ENCODE results near the gene CNKSR2.

CNKSR2 gene

DNA sequence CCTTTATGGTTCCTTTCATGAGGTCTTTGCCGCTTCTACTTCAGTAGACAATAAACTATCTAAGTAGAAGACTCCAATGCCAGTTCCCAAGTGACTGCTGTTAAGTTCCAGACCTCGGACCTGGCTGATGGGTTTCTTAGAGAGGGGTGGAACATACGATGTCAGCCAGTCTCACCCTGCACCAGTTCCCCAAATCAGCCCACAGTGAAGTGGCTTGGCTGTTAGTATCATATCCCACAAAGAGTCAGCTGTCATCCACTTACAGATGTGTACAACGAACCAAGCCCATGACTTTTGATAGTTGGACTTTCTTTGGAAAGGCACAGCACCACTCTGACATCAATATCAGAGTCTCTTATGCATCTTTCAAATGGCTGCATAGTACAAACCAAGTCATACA lies 292.0 kb downstream of the CNKSR2 start:
- Histone ChIP-seq H3K4me1 (ENCODE audit: insufficient read depth, low read length) (no peaks in the 10 kb centered on the region), H3K9ac (ENCODE audit: low read depth, low read length) (no peak overlapping the region), H3K36me3 (ENCODE audit: insufficient read depth, low read length) (no peaks in the 10 kb centered on the region), H3K27me3 (ENCODE audit: insufficient read depth, low read length) (no peaks in the 10 kb centered on the region), H3K27ac (ENCODE audit: low read depth, low read length) (no peak overlapping the region), H3K9me3 (ENCODE audit: insufficient read depth, low read depth, low read length) (no peaks in the 10 kb centered on the region), H3K4me3 (ENCODE audit: low read length) (no peak overlapping the region)
- WGBS, result 95% methylated on average over 4 of the region's 4 CpGs

DNA sequence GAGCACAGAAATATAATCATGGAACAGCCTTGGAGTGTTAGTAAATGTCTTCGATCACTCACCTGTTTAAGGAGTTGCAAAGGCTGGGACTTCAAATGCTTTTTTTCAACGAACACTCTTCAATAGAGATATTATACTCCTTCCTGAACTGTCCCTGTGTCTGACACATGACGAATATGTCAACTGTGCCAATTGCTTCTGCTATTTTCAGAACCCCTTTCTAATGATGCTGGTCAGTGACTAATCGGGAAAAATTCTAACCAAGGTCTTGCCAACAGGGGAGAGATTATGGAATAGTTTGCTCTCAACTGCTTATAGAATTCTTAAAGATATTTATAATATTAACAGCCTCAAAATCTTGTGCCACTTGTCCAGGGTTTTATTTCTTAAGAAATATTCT lies 292.5 kb downstream of the CNKSR2 start:
- Histone ChIP-seq H3K4me1 (ENCODE audit: insufficient read depth, low read length) (no peaks in the 10 kb centered on the region), H3K9ac (ENCODE audit: low read depth, low read length) (no peak overlapping the region), H3K36me3 (ENCODE audit: insufficient read depth, low read length) (no peaks in the 10 kb centered on the region), H3K9me3 (ENCODE audit: insufficient read depth, low read depth, low read length) (no peaks in the 10 kb centered on the region), H3K27me3 (ENCODE audit: insufficient read depth, low read length) (no peaks in the 10 kb centered on the region), H3K4me3 (ENCODE audit: low read length) (no peak overlapping the region), H3K27ac (ENCODE audit: low read depth, low read length) (no peak overlapping the region)
- WGBS, result 91% methylated on average over 3 of the region's 4 CpGs

DNA sequence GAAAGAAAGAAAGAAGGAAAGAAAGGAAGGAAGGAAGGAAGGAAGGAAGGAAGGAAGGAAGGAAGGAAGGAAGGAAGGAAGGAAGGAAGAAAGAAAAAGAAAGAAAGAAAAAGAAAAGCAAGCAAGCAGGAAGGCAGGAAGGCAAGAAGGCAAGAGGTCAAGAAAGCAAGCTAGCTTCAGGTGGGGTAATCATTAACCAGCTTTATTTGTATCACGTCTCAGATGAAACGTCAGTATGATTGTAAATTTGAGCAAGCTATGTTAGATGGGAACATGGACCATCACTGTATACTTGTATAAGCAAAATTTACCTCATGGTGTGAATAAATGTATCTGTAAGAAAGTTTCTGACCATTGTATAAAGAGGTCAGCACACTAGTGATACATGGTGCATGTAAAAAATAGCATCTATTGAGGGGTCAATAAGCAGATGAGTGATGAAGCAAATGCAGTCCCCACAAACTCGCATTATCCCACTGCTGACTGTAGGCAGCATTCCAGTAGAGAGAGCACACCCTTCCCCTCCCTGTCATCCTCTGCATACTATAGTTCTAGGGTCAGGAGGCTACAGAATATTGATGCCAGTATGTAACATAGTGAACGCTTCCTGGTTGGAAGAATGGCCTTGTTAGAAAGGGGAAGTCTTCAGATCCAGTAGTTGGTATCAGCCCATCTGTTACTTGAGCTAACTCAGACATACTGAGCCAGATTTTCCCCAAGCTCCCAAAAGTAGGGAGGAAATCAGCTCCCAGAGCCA lies 300.4 kb downstream of the CNKSR2 start:
- WGBS, result 92% methylated on average over 3 of the region's 4 CpGs
- Histone ChIP-seq H3K27me3 (ENCODE audit: insufficient read depth, low read length) (no peaks in the 10 kb centered on the region), H3K36me3 (ENCODE audit: insufficient read depth, low read length) (no peaks in the 10 kb centered on the region), H3K9me3 (ENCODE audit: insufficient read depth, low read depth, low read length) (no peaks in the 10 kb centered on the region), H3K4me1 (ENCODE audit: insufficient read depth, low read length) (no peaks in the 10 kb centered on the region), H3K4me3 (ENCODE audit: low read length) (no peak overlapping the region), H3K9ac (ENCODE audit: low read depth, low read length) (no peak overlapping the region), H3K27ac (ENCODE audit: low read depth, low read length) (no peak overlapping the region)

DNA sequence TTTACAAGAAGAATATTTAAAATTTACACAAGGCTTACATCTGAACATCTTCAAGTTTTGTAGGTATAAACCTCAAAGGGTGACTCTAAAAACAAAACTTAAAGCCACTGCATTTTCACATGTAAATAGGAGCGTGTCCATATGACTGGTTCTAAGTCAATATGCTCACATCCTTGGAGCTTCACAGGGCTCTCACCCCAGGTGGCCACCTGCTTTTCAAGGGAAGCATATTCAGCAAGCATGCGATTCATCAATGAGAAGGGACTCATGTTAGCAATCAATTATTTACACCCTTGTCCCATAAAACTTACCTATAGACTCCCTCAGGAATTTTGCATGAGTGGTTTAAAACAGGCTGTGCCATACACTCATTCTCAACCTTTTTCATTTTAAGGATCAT lies 301.7 kb downstream of the CNKSR2 start:
- Histone ChIP-seq H3K27ac (ENCODE audit: low read depth, low read length) (no peak overlapping the region), H3K4me3 (ENCODE audit: low read length) (no peak overlapping the region), H3K4me1 (ENCODE audit: insufficient read depth, low read length) (no peaks in the 10 kb centered on the region), H3K36me3 (ENCODE audit: insufficient read depth, low read length) (no peaks in the 10 kb centered on the region), H3K27me3 (ENCODE audit: insufficient read depth, low read length) (no peaks in the 10 kb centered on the region), H3K9me3 (ENCODE audit: insufficient read depth, low read depth, low read length) (no peaks in the 10 kb centered on the region), H3K9ac (ENCODE audit: low read depth, low read length) (no peak overlapping the region)
- 29% methylated on average over 2 of the region's 2 CpGs for whole genome bisulfite sequencing

DNA sequence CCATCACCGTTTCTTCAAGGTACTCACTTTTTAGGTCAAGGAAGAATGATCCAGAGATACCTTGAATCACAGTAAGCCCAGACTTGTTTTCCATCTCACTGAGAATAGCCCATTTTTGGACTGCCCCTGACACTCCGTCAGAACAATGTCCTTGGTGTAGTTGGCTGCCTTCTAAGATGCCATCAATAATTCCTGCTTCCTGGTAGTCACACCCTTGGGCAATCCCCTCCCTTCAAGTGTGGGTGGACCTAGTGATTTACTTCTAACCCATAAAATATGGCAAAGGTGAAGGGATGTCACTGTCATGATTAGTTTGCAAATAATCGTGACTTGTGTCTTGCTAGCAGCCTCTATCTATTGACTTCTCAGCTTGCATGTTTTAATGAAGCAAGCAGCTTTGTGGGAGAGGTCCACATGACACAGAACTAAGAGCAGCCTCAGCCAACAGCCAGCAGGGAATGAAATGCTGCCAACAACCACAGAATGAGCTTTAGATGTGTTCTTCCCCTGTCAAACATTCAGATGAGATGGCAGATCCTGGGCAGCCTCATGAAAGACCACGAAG lies 303.9 kb downstream of the CNKSR2 start:
- H3K4me1 ChIP-seq (ENCODE audit: insufficient read depth, low read length), result no peaks in the 10 kb centered on the region
- no peaks in the 10 kb centered on the region for H3K9me3 ChIP-seq (ENCODE audit: insufficient read depth, low read depth, low read length)
- WGBS, result 64% methylated on average over 4 of the region's 4 CpGs
- H3K36me3 ChIP-seq (ENCODE audit: insufficient read depth, low read length), result no peaks in the 10 kb centered on the region
- H3K27me3 ChIP-seq (ENCODE audit: insufficient read depth, low read length), result no peaks in the 10 kb centered on the region
- no peak overlapping the region for H3K27ac ChIP-seq (ENCODE audit: low read depth, low read length)
- H3K9ac ChIP-seq (ENCODE audit: low read depth, low read length), result no peak overlapping the region
- no peak overlapping the region for H3K4me3 ChIP-seq (ENCODE audit: low read length)

DNA sequence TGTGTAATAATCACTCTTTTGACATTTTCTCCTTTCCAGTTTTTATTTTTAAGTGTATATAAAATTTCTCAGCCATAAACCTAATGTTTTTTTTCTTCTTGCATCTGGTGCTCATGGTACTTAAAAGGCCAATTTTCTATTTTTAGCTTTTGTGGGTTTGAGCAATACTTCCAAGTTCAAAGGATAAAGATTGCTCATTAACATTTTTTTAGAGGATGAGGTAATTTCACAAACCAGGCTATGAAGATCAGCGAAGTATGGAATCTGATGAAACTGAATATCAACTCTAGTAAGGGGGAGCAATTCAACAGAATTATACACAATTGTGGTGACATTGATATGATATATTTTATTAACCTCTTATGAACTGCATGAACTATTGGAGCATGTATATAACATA lies 309.7 kb downstream of the CNKSR2 start:
- Histone ChIP-seq H3K4me1 (ENCODE audit: insufficient read depth, low read length) (no peaks in the 10 kb centered on the region), H3K27me3 (ENCODE audit: insufficient read depth, low read length) (no peaks in the 10 kb centered on the region), H3K9me3 (ENCODE audit: insufficient read depth, low read depth, low read length) (no peaks in the 10 kb centered on the region), H3K9ac (ENCODE audit: low read depth, low read length) (no peak overlapping the region), H3K36me3 (ENCODE audit: insufficient read depth, low read length) (no peaks in the 10 kb centered on the region), H3K27ac (ENCODE audit: low read depth, low read length) (no peak overlapping the region), H3K4me3 (ENCODE audit: low read length) (no peak overlapping the region)
- WGBS, result no CpG with 5 or more reads among the region's 1 CpG

DNA sequence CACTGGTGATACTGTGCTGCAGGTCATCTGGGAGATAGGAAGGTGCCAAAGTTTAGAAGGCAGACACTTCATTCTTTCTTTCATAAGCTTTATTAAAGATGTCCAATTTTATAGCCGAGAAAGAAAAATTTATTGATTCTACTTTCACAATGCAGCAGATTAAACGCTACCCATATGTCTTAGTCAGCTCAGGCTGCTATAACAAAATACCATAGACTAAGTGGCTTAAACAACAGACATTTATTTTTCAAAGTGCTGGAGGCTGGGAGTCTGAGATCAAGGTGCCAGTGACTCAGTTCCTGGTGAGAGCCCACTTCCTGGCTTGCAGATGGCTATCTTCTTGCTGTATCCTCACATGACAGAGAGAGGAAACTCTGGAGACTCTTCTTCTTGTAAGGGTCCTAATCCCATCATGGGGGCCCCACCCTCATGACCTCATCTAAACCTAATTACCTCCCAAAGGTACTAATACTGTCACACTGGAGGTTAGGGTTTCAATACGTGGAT lies 317.3 kb downstream of the CNKSR2 start:
- Histone ChIP-seq H3K27me3 (ENCODE audit: insufficient read depth, low read length) (no peaks in the 10 kb centered on the region), H3K36me3 (ENCODE audit: insufficient read depth, low read length) (no peaks in the 10 kb centered on the region), H3K27ac (ENCODE audit: low read depth, low read length) (no peak overlapping the region), H3K4me1 (ENCODE audit: insufficient read depth, low read length) (no peaks in the 10 kb centered on the region), H3K9me3 (ENCODE audit: insufficient read depth, low read depth, low read length) (no peaks in the 10 kb centered on the region), H3K4me3 (ENCODE audit: low read length) (no peak overlapping the region), H3K9ac (ENCODE audit: low read depth, low read length) (no peak overlapping the region)
- WGBS, result 100% methylated on average over 3 of the region's 3 CpGs

DNA sequence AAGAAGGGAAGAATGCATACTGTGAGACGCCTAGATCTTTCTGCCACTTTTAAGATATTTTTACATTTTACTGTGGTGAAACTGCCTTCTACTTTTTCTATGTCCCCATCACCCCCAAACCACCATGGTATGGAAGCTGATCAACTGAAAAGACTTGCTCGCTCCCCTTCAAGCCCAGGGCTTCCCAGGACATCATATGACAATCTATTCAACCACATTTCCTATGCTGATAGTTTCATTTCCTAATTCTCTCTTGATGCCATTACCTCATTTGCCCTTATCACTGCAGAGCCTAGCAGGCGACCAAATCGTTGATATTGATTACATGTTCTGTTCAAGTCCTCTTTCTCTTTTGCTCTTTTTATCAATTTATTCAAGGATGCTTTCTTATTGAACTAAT lies 324.1 kb downstream of the CNKSR2 start:
- Histone ChIP-seq H3K36me3 (ENCODE audit: insufficient read depth, low read length) (no peaks in the 10 kb centered on the region), H3K4me3 (ENCODE audit: low read length) (no peak overlapping the region), H3K9ac (ENCODE audit: low read depth, low read length) (no peak overlapping the region), H3K9me3 (ENCODE audit: insufficient read depth, low read depth, low read length) (no peaks in the 10 kb centered on the region), H3K27me3 (ENCODE audit: insufficient read depth, low read length) (no peaks in the 10 kb centered on the region), H3K4me1 (ENCODE audit: insufficient read depth, low read length) (no peaks in the 10 kb centered on the region), H3K27ac (ENCODE audit: low read depth, low read length) (no peak overlapping the region)
- 92% methylated on average over 3 of the region's 4 CpGs for WGBS

DNA sequence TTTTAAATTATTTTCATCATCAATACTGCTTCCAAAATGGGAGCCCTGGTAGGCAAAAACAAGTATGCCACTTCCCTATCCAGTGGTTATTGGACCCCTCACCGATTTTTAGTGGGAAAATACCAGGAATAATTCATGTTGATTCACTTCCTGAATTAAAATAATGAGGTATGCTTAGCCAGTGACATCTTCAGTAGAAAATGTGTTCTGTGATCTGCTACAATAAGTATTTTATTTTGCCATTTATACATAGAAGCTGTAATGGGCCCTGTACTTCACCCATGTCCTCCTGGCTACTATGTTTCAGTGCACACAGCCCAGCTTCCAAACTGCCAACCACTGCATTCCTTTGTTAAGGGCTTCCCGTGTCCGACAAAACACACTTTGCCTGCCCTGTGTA lies 324.9 kb downstream of the CNKSR2 start:
- H3K9me3 ChIP-seq (ENCODE audit: insufficient read depth, low read depth, low read length), result no peaks in the 10 kb centered on the region
- H3K4me3 ChIP-seq (ENCODE audit: low read length), result no peak overlapping the region
- H3K27ac ChIP-seq (ENCODE audit: low read depth, low read length), result no peak overlapping the region
- WGBS, result 93% methylated on average over 3 of the region's 3 CpGs
- no peak overlapping the region for H3K9ac ChIP-seq (ENCODE audit: low read depth, low read length)
- H3K36me3 ChIP-seq (ENCODE audit: insufficient read depth, low read length), result no peaks in the 10 kb centered on the region
- no peaks in the 10 kb centered on the region for H3K27me3 ChIP-seq (ENCODE audit: insufficient read depth, low read length)
- peaks cover 6% of the 10 kb centered on the region; the same call in 1 of the 2 replicates for H3K4me1 ChIP-seq (ENCODE audit: insufficient read depth, low read length)

DNA sequence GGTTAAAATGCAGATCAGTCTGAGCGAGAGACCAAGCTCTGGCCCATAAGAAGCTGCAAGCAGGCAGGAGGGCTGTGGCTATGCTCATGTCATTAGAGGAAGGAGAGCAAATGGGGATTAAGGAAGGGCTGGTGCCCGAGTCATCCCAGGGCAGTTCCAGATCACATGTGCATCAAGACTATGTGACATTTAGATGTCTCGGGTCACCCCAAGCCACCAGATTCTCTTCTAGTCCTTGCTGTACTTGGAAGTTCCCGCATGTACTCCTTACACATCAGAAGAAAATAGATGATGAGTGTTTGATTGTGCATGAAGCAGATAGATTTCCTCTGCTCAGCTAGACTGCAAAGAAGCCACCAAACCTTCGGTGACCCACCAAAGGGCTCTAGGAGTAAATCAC lies 326.1 kb downstream of the CNKSR2 start:
- Histone ChIP-seq H3K36me3 (ENCODE audit: insufficient read depth, low read length) (no peaks in the 10 kb centered on the region), H3K4me3 (ENCODE audit: low read length) (no peak overlapping the region), H3K27ac (ENCODE audit: low read depth, low read length) (no peak overlapping the region), H3K4me1 (ENCODE audit: insufficient read depth, low read length) (peaks cover 6% of the 10 kb centered on the region; the same call in 1 of the 2 replicates), H3K27me3 (ENCODE audit: insufficient read depth, low read length) (no peaks in the 10 kb centered on the region), H3K9ac (ENCODE audit: low read depth, low read length) (no peak overlapping the region), H3K9me3 (ENCODE audit: insufficient read depth, low read depth, low read length) (no peaks in the 10 kb centered on the region)
- WGBS, result 89% methylated on average over 4 of the region's 5 CpGs

DNA sequence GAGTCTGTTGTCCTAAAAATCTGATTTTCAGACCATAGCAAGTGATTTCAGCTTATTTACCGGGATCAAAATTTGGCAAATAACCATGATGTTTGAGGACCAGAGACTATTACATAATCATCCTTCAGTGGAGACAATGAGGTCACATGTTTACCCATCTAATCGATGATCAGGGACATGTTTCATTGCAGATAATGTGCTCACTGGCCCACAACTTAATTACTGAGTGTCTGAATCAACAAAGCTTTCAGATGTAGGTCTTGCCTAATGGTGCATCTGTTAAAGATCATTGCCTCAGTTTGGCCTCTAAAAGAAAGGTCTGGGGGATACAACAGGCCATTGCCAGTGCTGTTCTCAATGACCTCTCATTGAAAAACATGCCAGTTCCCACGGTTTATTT lies 326.7 kb downstream of the CNKSR2 start:
- Histone ChIP-seq H3K27me3 (ENCODE audit: insufficient read depth, low read length) (no peaks in the 10 kb centered on the region), H3K27ac (ENCODE audit: low read depth, low read length) (no peak overlapping the region), H3K9ac (ENCODE audit: low read depth, low read length) (no peak overlapping the region), H3K4me1 (ENCODE audit: insufficient read depth, low read length) (peaks cover 6% of the 10 kb centered on the region; the same call in 1 of the 2 replicates), H3K4me3 (ENCODE audit: low read length) (no peak overlapping the region), H3K9me3 (ENCODE audit: insufficient read depth, low read depth, low read length) (no peaks in the 10 kb centered on the region), H3K36me3 (ENCODE audit: insufficient read depth, low read length) (no peaks in the 10 kb centered on the region)
- 92% methylated on average over 3 of the region's 3 CpGs for WGBS

All from HUES64 (cell line).